WTC11 (cell line): ENCODE data around the gene BACE2. TPM values are rescaled to one million over a fixed set of nuclear protein-coding genes. Genes with fewer than 3 reads are reported as not detected.

ENCODE experiments used
- ATAC-seq: fragments of 200-7000 bp; cut with Tn5 transposase; 2 replicates; pipeline ENCODE4 v1.10.0; 2021; ENCODE audit warnings: mild to moderate bottlenecking, moderate library complexity
- Bru-seq: library from RNA; stranded (reverse); fragments of 400-500 nt; gene quantifications from one replicate; lab custom pipeline; 2021; lab: Mats Ljungman, UMichigan
- CTCF ChIA-PET: fragments of 300-600 bp; sonication (Branson Sonifier 250); formaldehyde crosslinking; loops from one replicate; lab custom pipeline; 2021; ENCODE audit warnings: antibody characterized with exemption; lab: Charles Lee
- POLR2A ChIA-PET: fragments of 350-600 bp; sonication (Branson Sonifier 250); formaldehyde crosslinking; loops from one replicate; lab custom pipeline; 2021; ENCODE audit warnings: antibody characterized with exemption; lab: Charles Lee
- DNase-seq: peaks from one replicate; pipeline ENCODE4 v3.0.0; 2021; ENCODE audit warnings: low spot score
- H3K27ac Mint-ChIP-seq: 2 replicates; pipeline ENCODE4 v1.8.0; 2021; ENCODE audit warnings: mixed read lengths
- H3K27me3 Mint-ChIP-seq: 2 replicates; pipeline ENCODE4 v1.8.0; 2021; ENCODE audit warnings: low read depth, mild to moderate bottlenecking, moderate library complexity, mixed read lengths
- H3K36me3 Mint-ChIP-seq: 2 replicates; pipeline ENCODE4 v1.8.0; 2021; ENCODE audit warnings: mixed read lengths
- H3K4me1 Mint-ChIP-seq: 2 replicates; pipeline ENCODE4 v1.8.0; 2022; ENCODE audit warnings: mixed read lengths
- H3K4me3 Mint-ChIP-seq: 2 replicates; pipeline ENCODE4 v1.8.0; 2021; ENCODE audit warnings: mild to moderate bottlenecking, moderate library complexity, mixed read lengths
- H3K9me3 Mint-ChIP-seq: 2 replicates; pipeline ENCODE4 v1.8.0; 2021; ENCODE audit warnings: mixed read lengths
- CBFB ChIP-seq: sonication (generic); formaldehyde crosslinking; IDR thresholded peaks from 2 replicates; pipeline ENCODE4 v1.8.1; 2022; ENCODE audit warnings: mild to moderate bottlenecking, low read depth, missing genetic modification reagents
- CDX4 ChIP-seq: fragments of 250-450 bp; sonication (Bioruptor Pico); IDR thresholded peaks from 2 replicates; pipeline ENCODE4 v1.9.0; 2021; ENCODE audit warnings: moderate library complexity, mild to moderate bottlenecking, inconsistent platforms, borderline replicate concordance
- CREM ChIP-seq: sonication (generic); formaldehyde crosslinking; IDR thresholded peaks from 2 replicates; pipeline ENCODE4 v1.8.1; 2022; ENCODE audit warnings: mild to moderate bottlenecking, missing genetic modification reagents, moderate library complexity
- ESRRA ChIP-seq: sonication (generic); formaldehyde crosslinking; IDR thresholded peaks from 2 replicates; pipeline ENCODE4 v1.8.1; 2022; ENCODE audit warnings: mild to moderate bottlenecking, missing genetic modification reagents, borderline replicate concordance
- FOXP4 ChIP-seq: sonication (generic); formaldehyde crosslinking; IDR thresholded peaks from 2 replicates; pipeline ENCODE4 v1.8.0; 2022; ENCODE audit warnings: mild to moderate bottlenecking, missing genetic modification reagents
- GABPB1 ChIP-seq: sonication (generic); formaldehyde crosslinking; IDR thresholded peaks from 2 replicates; pipeline ENCODE4 v1.8.1; 2023; ENCODE audit warnings: mild to moderate bottlenecking, missing genetic modification reagents
- HMGA2 ChIP-seq: fragments of 250-450 bp; sonication (Bioruptor Pico); IDR thresholded peaks from 2 replicates; pipeline ENCODE4 v1.4.0; 2021; ENCODE audit warnings: mild to moderate bottlenecking, moderate library complexity
- HMGXB4 ChIP-seq: sonication (generic); formaldehyde crosslinking; IDR thresholded peaks from 2 replicates; pipeline ENCODE4 v1.8.1; 2023; ENCODE audit warnings: mild to moderate bottlenecking, moderate library complexity, missing genetic modification reagents
- IRF1 ChIP-seq: sonication (generic); formaldehyde crosslinking; IDR thresholded peaks from 2 replicates; pipeline ENCODE4 v1.8.0; 2023; ENCODE audit warnings: missing genetic modification reagents
- JAZF1 ChIP-seq: fragments of 250-450 bp; sonication (Bioruptor Pico); IDR thresholded peaks from 2 replicates; pipeline ENCODE4 v1.9.0; 2021; ENCODE audit warnings: moderate library complexity, mild to moderate bottlenecking, inconsistent platforms
- KAT7 ChIP-seq: sonication (generic); formaldehyde crosslinking; IDR thresholded peaks from 2 replicates; pipeline ENCODE4 v1.8.1; 2023; ENCODE audit warnings: missing genetic modification reagents, mild to moderate bottlenecking, borderline replicate concordance
- MYBL2 ChIP-seq: sonication (generic); formaldehyde crosslinking; IDR thresholded peaks from 2 replicates; pipeline ENCODE4 v1.8.1; 2023; ENCODE audit warnings: mild to moderate bottlenecking, moderate library complexity, missing genetic modification reagents
- OVOL2 ChIP-seq: fragments of 250-450 bp; sonication (Bioruptor Pico); IDR thresholded peaks from 2 replicates; pipeline ENCODE4 v1.9.0; 2021; ENCODE audit warnings: mild to moderate bottlenecking, borderline replicate concordance
- RORB ChIP-seq: fragments of 250-450 bp; sonication (Bioruptor Pico); IDR thresholded peaks from 2 replicates; pipeline ENCODE4 v1.9.0; 2021; ENCODE audit warnings: mild to moderate bottlenecking
- TEAD1 ChIP-seq: sonication (generic); formaldehyde crosslinking; IDR thresholded peaks from 2 replicates; pipeline ENCODE4 v1.8.0; 2022; ENCODE audit warnings: mild to moderate bottlenecking, missing genetic modification reagents
- ZNF263 ChIP-seq: sonication (generic); formaldehyde crosslinking; IDR thresholded peaks from 2 replicates; pipeline ENCODE4 v1.8.1; 2022; ENCODE audit warnings: low read depth, mild to moderate bottlenecking, moderate library complexity, missing genetic modification reagents
- ZNF281 ChIP-seq: sonication (generic); formaldehyde crosslinking; IDR thresholded peaks from 2 replicates; pipeline ENCODE4 v1.8.0; 2023; ENCODE audit warnings: mild to moderate bottlenecking, missing genetic modification reagents
- ZNF317 ChIP-seq: sonication (generic); formaldehyde crosslinking; IDR thresholded peaks from 2 replicates; pipeline ENCODE4 v1.8.1; 2023; ENCODE audit warnings: low read depth, mild to moderate bottlenecking, moderate library complexity, missing genetic modification reagents, borderline replicate concordance
- ZNF396 ChIP-seq: fragments of 250-450 bp; sonication (Bioruptor Pico); IDR thresholded peaks from 2 replicates; pipeline ENCODE4 v1.8.0; 2021; ENCODE audit warnings: mild to moderate bottlenecking, moderate library complexity, borderline replicate concordance
- long read RNA-seq, 3 experiments: library from RNA in 1 of 3; library from capped mRNA in 1 of 3; library from polyadenylated mRNA in 1 of 3; unstranded in 2 of 3; stranded (forward) in 1 of 3; transcript quantifications; one replicate each; pipeline ENCODE4 v2.0.0, GENCODE V29; 2021
- total RNA-seq: library from RNA; stranded (reverse); gene quantifications from 3 replicates; pipeline ENCODE4 v1.2.3, GENCODE V29; 2021
- TF ChIP-seq, protein P1 (sequence below): sonication (generic); formaldehyde crosslinking; IDR thresholded peaks from 2 replicates; pipeline ENCODE4 v1.8.1; 2023; ENCODE audit warnings: mild to moderate bottlenecking, missing genetic modification reagents, moderate library complexity

BACE2 gene
- 9.8 to 11.8 TPM (median 11.1 TPM) in 3 replicates for total RNA-seq
- Bru-seq, nascent RNA, result percentile 57 among the genes with signal in this experiment
- long read RNA-seq, experiment 1, full-length matches to known transcripts, result 27 of 40 reads
- long read RNA-seq, experiment 1, partial matches to known transcripts, result 3 of 40 reads
- long read RNA-seq, experiment 1, other reads (novel, unspliced or antisense), result 10 of 40 reads
- long read RNA-seq, experiment 2, transcript BACE2-202 (9 exons, 2,993 nt), result major isoform, 9 of 22 reads
- long read RNA-seq, experiment 2, partial matches to known transcripts, result 4 of 22 reads
- long read RNA-seq, experiment 2, other reads (novel, unspliced or antisense), result 8 of 22 reads
- long read RNA-seq, experiment 3, partial matches to known transcripts, result 2 of 3 reads
- long read RNA-seq, experiment 3, other reads (novel, unspliced or antisense), result 0 of 3 reads

DNA sequence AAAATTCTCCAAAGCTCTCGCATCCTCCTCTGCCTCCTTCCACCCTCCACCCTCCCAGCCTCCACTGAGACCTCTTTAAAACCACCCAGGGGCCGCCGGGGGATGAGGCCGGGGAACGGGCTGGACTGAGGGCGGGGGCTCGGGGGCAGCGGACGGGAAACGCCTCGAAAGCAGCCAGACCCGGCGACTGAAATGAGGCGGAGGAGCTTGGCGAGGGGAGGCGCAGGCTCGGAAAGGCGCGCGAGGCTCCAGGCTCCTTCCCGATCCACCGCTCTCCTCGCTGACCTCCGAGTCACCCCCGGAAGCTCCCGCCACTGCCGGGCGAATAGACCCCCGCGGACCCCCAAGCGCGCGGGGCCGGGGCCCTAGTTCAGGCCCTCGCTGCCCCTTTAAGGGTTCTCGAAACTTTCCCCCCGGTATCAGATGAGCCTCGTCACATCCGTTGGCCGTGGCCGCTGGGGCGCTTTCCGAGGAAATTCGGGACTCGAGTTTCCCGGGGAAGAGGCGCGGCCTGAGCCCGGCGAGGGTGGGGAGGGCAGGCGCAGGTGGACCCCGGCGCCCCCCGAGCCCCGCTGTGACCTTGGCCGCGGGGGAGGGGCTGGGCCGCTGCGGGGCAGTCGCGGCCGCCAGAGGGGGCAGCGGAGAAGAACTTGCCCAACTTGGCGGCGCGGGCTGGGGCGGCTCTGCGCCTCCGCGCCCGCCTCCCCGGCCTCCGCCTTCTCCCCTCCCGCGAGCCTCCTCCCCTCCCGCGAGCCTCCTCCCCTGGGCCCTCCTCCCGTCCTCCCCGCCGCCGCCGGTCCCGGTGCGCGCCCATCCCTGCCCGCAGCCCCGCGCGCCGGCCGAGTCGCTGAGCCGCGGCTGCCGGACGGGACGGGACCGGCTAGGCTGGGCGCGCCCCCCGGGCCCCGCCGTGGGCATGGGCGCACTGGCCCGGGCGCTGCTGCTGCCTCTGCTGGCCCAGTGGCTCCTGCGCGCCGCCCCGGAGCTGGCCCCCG, at the start of gene BACE2:
TSS of gene BACE2 (plus strand) at position 813 of the 995 bp plus-strand sequence. CDS start at position 917, 104 bp downstream.
- TF ChIP-seq KAT7 (CRISPR knock-in tag) (peak; percentile 64; the same call in 1 of the 2 replicates), HMGXB4 (peak; percentile 90), TEAD1 (CRISPR knock-in tag) (0 out of 2 replicates have a peak, but pooled peaks have one; percentile 52), OVOL2 (CRISPR knock-in tag) (no peak), FOXP4 (peak; percentile 13; the same call in 1 of the 2 replicates)
- H3K36me3 Mint-ChIP-seq, result no peaks in the 10 kb centered on the region
- no peaks in the 10 kb centered on the region for H3K9me3 Mint-ChIP-seq
- peak within 1 kb of the TSS; percentile 77 for H3K4me3 Mint-ChIP-seq
- H3K27ac Mint-ChIP-seq, result no peak within 1 kb of the TSS
- DNase-seq, result peak; percentile 69
- CTCF ChIA-PET, result interaction anchor here (0.5 to 6.4 kb wide), 21 partner anchors 8 to 490 kb away, joined by 3 to 48 read pairs (median 4); partner anchors contain the start of gene FAM3B
- POLR2A ChIA-PET, result interaction anchor here (0.6 kb wide), 1 partner anchor 71 kb away, joined by 6 read pairs; no protein-coding TSS in a partner anchor
- ATAC-seq, result peak; percentile 75
- H3K4me1 Mint-ChIP-seq, result peaks cover 21% of the 10 kb centered on the region
- peaks cover 50% of the 10 kb centered on the region for H3K27me3 Mint-ChIP-seq

GRCh38 chr21:41119901-41120300, 48.1 kb upstream of the BACE2 start:
- no peak for TF ChIP-seq ESRRA (CRISPR knock-in tag)
- TF ChIP-seq ZNF263 (CRISPR knock-in tag), result no peak
- TF ChIP-seq CBFB, result no peak
- no peak for TF ChIP-seq MYBL2
- TF ChIP-seq, protein P1, sequence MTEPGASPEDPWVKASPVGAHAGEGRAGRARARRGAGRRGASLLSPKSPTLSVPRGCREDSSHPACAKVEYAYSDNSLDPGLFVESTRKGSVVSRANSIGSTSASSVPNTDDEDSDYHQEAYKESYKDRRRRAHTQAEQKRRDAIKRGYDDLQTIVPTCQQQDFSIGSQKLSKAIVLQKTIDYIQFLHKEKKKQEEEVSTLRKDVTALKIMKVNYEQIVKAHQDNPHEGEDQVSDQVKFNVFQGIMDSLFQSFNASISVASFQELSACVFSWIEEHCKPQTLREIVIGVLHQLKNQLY (CRISPR knock-in tag), result no peak
- TF ChIP-seq ZNF396 (CRISPR knock-in tag), result no peak
- TF ChIP-seq ZNF317 (CRISPR knock-in tag), result no peak
- no peak for TF ChIP-seq ZNF281 (CRISPR knock-in tag)
- no peak for TF ChIP-seq CREM (CRISPR knock-in tag)
- no peak for TF ChIP-seq HMGA2 (CRISPR knock-in tag)
- no peak for TF ChIP-seq GABPB1 (CRISPR knock-in tag)
- no peak for TF ChIP-seq CDX4
- TF ChIP-seq RORB, result no peak
- no peak for TF ChIP-seq IRF1 (CRISPR knock-in tag)
- no peak for TF ChIP-seq JAZF1
- ATAC-seq, result no peak
- Mint-ChIP-seq H3K27me3 (peaks cover 5% of the 10 kb centered on the region; the same call in 1 of the 2 replicates), H3K9me3 (peaks cover 14% of the 10 kb centered on the region), H3K36me3 (peaks cover 3% of the 10 kb centered on the region; the same call in 1 of the 2 replicates), H3K4me3 (no peak overlapping the region), H3K4me1 (peaks cover 3% of the 10 kb centered on the region; the same call in 1 of the 2 replicates), H3K27ac (no peak overlapping the region)
- ChIA-PET CTCF (interaction anchor here (0.8 kb wide), 1 partner anchor 14 kb away, joined by 3 read pairs; no protein-coding TSS in a partner anchor), POLR2A (no interaction called here)
- DNase-seq, result no peak
